Adrenal gland (tissue), 12 donors: ENCODE results near the gene CNIH2. TPM values are rescaled to one million over a fixed set of nuclear protein-coding genes. Genes with fewer than 3 reads are reported as not detected.
A peak's percentile ranks its signal among the peaks of the same experiment; 100 is the strongest.

Experiments
- DNase-seq, 7 donors: peaks; one replicate each; pipeline ENCODE4 v3.0.0-alpha.2; 2019 to 2020
- H3K27ac ChIP-seq, 5 donors: fragments of 200-600 bp; sonication (generic) in 4 of 5; 1 replicate in 3 of 5; 2 replicates in 2 of 5; pipeline versions ENCODE4 v1.5.1 to v1.8.0; 2016 to 2020; ENCODE audit warnings: mild to moderate bottlenecking in 1 of 5
- H3K27me3 ChIP-seq: fragments of 200-600 bp; 2 replicates; pipeline ENCODE4 v1.8.0; 2021
- H3K36me3 ChIP-seq, 2 donors: fragments of 200-600 bp; replicated peaks in 1 of 2; 1 replicate in 1 of 2; 2 replicates in 1 of 2; pipeline versions ENCODE4 v1.5.1 to v1.8.0; 2018 to 2022
- H3K4me1 ChIP-seq, 2 donors: fragments of 200-600 bp; replicated peaks in 1 of 2; 1 replicate in 1 of 2; 2 replicates in 1 of 2; pipeline versions ENCODE4 v1.5.1 to v1.8.0; 2018 to 2021
- H3K4me3 ChIP-seq, 4 donors: fragments of 200-600 bp; sonication (generic) in 3 of 4; one replicate each; pipeline ENCODE4 v1.5.1; 2016 to 2018
- H3K9me3 ChIP-seq, 3 donors: fragments of 200-600 bp; sonication (generic) in 1 of 3; replicated peaks in 1 of 3; 1 replicate in 2 of 3; 2 replicates in 1 of 3; pipeline versions ENCODE4 v1.5.1 to v1.8.0; 2016 to 2021
- POLR2A ChIP-seq, 2 donors: fragments of 450-650 bp; IDR thresholded peaks; one replicate each; pipeline ENCODE4 v1.6.1; 2017; ENCODE audit warnings: antibody characterized with exemption in 2 of 2, mild to moderate bottlenecking in 2 of 2, moderate library complexity in 1 of 2
- WGBS, 4 donors: extraction: QIAGEN DNeasy Blood & Tissue Kit in 2 of 4; methylation state at CpG; one replicate each; pipeline versions ENCODE4 v1.1.5 to v1.1.7; 2013 to 2017; 5-methylcytosine and 5-hydroxymethylcytosine counted together
- intact Hi-C, 2 donors: fragments of 100-400 bp; cut with DNase I; formaldehyde crosslinking; loops; one replicate each; pipeline versions ENCODE4 v1.14.1 to v1.15.0; 2022 to 2023
- polyA plus RNA-seq, 3 donors: library from polyadenylated mRNA; stranded (reverse); fragments of 200-250 nt in 2 of 3; fragments of 350-450 nt in 1 of 3; fragmentation: Illumina TruSeq in 1 of 3; extraction: RNeasy Lipid Tissue Mini Kit (QIAGEN cat#74804) in 1 of 3; gene quantifications; one replicate each; pipeline ENCODE4 v1.2.3, GENCODE V29; 2013 to 2014
- total RNA-seq, 9 donors: library from RNA; depleted of rRNA in 4 of 9; stranded (reverse); fragments of >200 nt in 4 of 9; fragments of 120-200 nt in 1 of 9; fragmentation: NEBNext Ultra II Directional in 1 of 9; extraction: Animal tissue kit (Norgen Biotek cat#: 25700) in 1 of 9; gene quantifications; one replicate each; pipeline versions ENCODE4 v1.1.0 to v1.2.4, GENCODE V29; 2013 to 2023
- TF ChIP-seq, protein P1 (sequence below), 6 experiments: fragments of 450-650 bp in 4 of 6; fragments of 200-600 bp in 2 of 6; sonication (generic) in 1 of 6; IDR thresholded peaks; 1 replicate in 5 of 6; 2 replicates in 1 of 6; pipeline versions ENCODE4 v1.5.1 to v1.8.0; 2016 to 2021; ENCODE audit warnings: antibody characterized with exemption in 6 of 6, mild to moderate bottlenecking in 2 of 6, moderate library complexity in 1 of 6
- donor health status: healthy with polysubstance abuse.
- donor health status: Bipolar disorder and iron deficiency.
- donor health status: DM: yes; HTN: yes; CAD: no.
- donor health status: DM: no; HTN: no; CAD: no.
- donor health status: DM: no; HTN: no; CAD: no.
- donor health status: DM: yes; HTN: yes; CAD: no.

CNIH2 gene
- total and polyA plus RNA-seq, 12 donors = 0.55 to 13.4 (median 2.9) TPM; not detected in 2

DNA sequence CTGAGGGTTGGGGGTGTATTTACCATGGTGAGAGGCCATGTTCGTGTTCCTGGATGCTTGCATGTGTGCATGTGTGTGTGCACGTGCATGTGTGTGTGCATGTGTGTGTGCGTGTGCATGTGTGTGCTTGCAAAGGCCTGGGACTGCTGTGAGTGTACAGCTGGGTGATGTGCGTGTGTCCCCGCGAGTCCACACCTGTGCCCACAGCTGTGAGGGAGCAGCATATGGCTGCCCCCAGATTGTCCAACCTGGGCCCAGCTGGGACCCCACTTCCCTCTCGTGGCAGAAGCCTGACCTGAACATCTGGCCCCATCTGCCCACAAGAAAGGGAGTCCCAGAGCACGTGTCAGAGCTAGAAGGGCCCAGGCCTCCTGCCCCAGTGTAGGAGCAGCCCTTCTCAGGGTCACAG is 47.3 kb downstream of the CNIH2 start:
- no peak for TF ChIP-seq POLR2A (IDR thresholded peaks at IDR 0.05)
- TF ChIP-seq, protein P1, sequence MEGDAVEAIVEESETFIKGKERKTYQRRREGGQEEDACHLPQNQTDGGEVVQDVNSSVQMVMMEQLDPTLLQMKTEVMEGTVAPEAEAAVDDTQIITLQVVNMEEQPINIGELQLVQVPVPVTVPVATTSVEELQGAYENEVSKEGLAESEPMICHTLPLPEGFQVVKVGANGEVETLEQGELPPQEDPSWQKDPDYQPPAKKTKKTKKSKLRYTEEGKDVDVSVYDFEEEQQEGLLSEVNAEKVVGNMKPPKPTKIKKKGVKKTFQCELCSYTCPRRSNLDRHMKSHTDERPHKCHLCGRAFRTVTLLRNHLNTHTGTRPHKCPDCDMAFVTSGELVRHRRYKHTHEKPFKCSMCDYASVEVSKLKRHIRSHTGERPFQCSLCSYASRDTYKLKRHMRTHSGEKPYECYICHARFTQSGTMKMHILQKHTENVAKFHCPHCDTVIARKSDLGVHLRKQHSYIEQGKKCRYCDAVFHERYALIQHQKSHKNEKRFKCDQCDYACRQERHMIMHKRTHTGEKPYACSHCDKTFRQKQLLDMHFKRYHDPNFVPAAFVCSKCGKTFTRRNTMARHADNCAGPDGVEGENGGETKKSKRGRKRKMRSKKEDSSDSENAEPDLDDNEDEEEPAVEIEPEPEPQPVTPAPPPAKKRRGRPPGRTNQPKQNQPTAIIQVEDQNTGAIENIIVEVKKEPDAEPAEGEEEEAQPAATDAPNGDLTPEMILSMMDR (IDR thresholded peaks at IDR 0.05) = no peak
- WGBS, 4 donors = 77 to 83% (median 81%) methylated on average over 6 to 8 of the region's 8 CpGs
- Histone ChIP-seq H3K36me3 (no peaks in the 10 kb centered on the region), H3K9me3 (no peaks in the 10 kb centered on the region), H3K4me1 (peaks cover 0 to 17% of the 10 kb centered on the region in 2 donors), H3K27me3 (no peaks in the 10 kb centered on the region), H3K4me3 (no peak overlapping the region), H3K27ac (peak overlapping the region in 1 of 5 donors; percentile 31)
- intact Hi-C loops = no loop called here
- DNase-seq = no peak

DNA sequence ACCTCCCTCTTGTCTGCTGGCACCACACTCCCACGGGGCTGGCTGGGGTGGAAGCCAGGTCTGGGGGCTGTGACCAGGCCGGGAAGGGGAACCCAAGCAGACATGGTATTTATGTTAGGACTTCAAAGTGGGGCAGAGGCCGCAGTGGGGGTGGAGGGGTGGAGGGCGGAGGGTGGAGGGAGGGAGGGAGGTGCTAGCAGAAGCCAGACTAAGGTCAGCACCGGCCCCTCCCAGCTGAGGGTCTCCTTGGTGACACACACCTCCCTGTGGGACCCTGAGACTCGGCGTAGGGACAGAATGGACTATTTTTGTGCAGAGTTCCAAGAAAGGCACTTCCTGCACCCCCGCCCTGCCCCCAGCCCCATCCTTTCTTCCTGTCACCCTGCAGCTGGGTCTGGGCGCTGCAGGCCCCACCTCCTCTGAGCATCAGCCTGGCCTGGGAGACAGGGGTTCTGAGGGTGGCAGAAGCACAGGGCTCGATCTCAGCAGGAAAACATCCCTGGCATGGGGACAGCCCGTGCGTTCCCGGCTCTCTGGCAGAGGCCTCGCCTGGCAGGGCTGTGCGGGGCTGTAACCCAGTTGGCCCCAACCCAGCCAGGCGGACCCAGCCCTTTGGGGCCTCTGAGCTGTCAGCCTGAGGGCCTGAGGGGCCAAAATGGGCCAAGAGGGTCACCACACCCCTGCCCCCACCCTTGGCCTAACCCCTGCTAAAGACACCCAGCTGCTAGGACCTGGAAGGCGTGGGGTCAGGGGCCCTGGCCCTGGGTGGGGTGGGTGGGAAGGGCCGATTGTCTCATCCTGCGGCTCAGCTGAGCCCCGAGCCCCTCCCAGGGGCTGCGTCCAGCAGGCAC is 48.5 kb downstream of the CNIH2 start:
- WGBS, 4 donors = 49 to 63% (median 56%) methylated on average over 1 to 21 of the region's 21 CpGs
- TF ChIP-seq, protein P1 (IDR thresholded peaks at IDR 0.05) = no peak
- no peak for TF ChIP-seq POLR2A (IDR thresholded peaks at IDR 0.05)
- H3K27ac ChIP-seq = peak overlapping the region in 2 of 5 donors; percentile 57 to 73

GRCh38 chr11:66327171-66328030 is 49.4 kb downstream of the CNIH2 start:
- peaks cover 0 to 17% of the 10 kb centered on the region in 2 donors for H3K4me1 ChIP-seq
- intact Hi-C loops = no loop called here
- no peak for DNase-seq
- H3K4me3 ChIP-seq = no peak overlapping the region
- no peaks in the 10 kb centered on the region for H3K27me3 ChIP-seq
- no peaks in the 10 kb centered on the region for H3K9me3 ChIP-seq
- H3K27ac ChIP-seq = peak overlapping the region in 2 of 5 donors; percentile 57 to 73
- WGBS, 4 donors = 68 to 84% (median 75%) methylated on average over 9 to 10 of the region's 10 CpGs
- peaks cover 0 to 3% of the 10 kb centered on the region in 2 donors for H3K36me3 ChIP-seq
- TF ChIP-seq POLR2A (IDR thresholded peaks at IDR 0.05) = no peak
- TF ChIP-seq, protein P1 (IDR thresholded peaks at IDR 0.05) = no peak

More for the DNA sequence above, 48.5 kb downstream of the CNIH2 start:
- Histone ChIP-seq H3K9me3 (no peaks in the 10 kb centered on the region), H3K27me3 (no peaks in the 10 kb centered on the region), H3K4me1 (peaks cover 0 to 17% of the 10 kb centered on the region in 2 donors), H3K36me3 (no peaks in the 10 kb centered on the region), H3K4me3 (no peak overlapping the region)
- intact Hi-C loops = no loop called here
- peak in 1 of 7 donors; percentile 43 for DNase-seq

DNA sequence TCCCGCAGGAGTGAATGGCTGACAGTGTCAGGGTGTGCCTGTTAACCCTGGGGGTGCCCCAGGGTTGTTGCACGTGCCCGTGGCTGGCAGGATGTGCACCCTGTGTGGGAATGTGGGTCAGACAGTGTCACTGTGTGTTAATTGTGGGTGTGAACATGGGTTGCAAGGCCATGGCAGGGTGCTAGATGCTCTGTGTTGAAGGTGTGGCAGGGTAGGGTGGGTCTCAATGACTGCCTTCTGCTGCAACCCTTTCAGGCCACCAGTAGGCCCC is 50.0 kb downstream of the CNIH2 start:
- no peaks in the 10 kb centered on the region for H3K27me3 ChIP-seq
- peaks cover 0 to 7% of the 10 kb centered on the region in 2 donors for H3K36me3 ChIP-seq
- no peak for DNase-seq
- intact Hi-C loops = no loop called here
- no peak overlapping the region for H3K4me3 ChIP-seq
- 40 to 67% (median 56%) methylated on average over 1 to 3 of the region's 3 CpGs for WGBS, 4 donors
- TF ChIP-seq, protein P1 (IDR thresholded peaks at IDR 0.05) = no peak
- TF ChIP-seq POLR2A (IDR thresholded peaks at IDR 0.05) = no peak
- peaks cover 0 to 17% of the 10 kb centered on the region in 2 donors for H3K4me1 ChIP-seq
- peak overlapping the region in 2 of 5 donors; percentile 45 to 73 for H3K27ac ChIP-seq
- no peaks in the 10 kb centered on the region for H3K9me3 ChIP-seq
